Amniotic stem cell (primary cell): ENCODE results near the gene SORCS2.

ENCODE experiments used
- DNase-seq: peaks from one replicate; lab custom pipeline; 2025; lab: John Stamatoyannopoulos, UW

SORCS2 gene

DNA sequence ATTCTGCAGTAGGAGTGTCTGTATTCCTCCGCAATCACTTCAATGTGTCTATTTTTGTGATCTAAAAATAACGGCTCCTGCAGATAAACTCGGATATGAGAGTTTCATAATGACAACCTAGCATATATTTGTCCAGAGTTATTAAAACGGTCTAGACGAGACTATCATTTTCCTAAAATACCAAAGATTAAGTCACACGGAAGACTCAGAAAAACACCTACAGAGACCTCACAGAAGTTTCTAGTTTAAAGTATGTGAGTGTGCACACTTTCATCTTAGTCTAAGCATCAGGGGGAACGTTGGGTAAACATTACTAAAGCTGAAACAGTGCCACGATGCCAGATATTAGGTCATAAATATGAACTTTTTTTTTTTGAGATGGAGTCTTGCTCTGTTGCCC is 590.4 kb downstream of the SORCS2 start:
- no peak for DNase-seq

DNA sequence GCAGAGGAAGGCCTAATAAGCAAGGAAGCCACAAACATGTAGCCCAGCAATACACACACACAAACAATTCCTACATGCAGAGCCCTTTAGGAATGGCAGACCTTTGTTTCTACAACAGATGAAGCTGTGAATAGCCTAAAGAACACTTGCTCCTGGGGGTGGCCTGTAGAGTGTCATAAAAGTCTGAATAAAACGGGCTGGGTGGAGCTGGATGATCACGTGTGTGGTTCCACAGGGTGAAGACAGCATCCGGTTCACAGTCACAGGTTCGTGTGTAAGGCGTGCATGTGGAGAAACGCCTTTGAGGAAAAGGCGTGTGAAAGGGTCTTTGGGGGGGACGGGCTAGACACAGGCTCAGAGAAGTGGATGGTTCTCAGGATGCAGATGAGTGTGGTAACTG is 591.2 kb downstream of the SORCS2 start:
- no peak for DNase-seq

DNA sequence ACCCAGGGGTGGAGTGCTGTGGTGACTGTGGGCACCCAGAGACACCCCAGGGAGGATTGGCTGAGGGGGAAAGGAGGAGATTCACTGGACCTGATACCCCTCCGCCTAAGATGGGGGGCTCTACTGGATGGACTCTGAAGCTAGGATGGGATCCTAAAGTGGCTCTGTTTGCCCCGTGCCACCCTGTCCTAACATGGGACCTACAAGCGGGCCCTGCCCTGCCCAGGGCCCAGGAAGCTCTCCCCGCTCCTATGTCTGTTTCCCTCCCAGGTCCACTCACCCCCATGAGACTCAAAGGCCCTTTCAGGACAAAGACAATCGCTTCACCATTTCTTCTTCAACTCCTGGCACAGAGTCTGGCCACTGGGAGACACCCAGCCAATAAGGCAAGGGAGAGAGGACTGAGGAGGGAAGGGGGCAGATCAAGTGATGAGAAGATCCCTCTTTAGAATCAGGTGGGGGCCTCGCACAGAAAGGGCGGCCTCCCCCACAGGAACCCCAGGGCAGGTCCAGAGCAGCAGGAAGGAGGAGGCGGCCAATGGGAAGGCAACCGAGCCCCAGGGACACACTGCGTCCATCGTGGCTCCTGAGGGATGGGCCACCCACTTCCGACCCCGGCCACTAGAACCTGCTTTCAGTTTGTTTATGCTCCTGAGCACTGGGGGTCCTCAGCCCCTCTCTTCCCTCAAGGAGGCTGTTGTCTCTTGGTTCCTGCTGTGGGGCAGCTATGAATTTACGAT is 592.0 kb downstream of the SORCS2 start:
- DNase-seq: no peak

DNA sequence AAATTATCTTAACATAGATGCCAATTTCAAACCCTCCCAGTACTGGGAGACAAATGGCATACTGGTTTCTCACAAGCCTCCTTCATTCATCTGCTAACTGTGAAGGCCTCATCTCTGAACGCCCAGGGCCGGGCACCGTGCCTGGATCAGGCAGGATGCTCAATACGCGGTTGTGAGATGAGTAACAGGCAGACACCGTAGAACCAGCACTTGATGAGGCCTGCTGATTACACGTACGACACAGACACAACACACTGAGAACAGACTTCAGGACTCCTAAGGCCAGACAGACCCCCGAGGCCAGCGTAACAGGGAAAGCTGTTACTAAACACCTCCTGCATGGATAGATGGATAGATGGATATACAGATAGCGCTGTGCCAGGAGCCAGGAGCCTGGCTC is 592.7 kb downstream of the SORCS2 start:
- no peak for DNase-seq

DNA sequence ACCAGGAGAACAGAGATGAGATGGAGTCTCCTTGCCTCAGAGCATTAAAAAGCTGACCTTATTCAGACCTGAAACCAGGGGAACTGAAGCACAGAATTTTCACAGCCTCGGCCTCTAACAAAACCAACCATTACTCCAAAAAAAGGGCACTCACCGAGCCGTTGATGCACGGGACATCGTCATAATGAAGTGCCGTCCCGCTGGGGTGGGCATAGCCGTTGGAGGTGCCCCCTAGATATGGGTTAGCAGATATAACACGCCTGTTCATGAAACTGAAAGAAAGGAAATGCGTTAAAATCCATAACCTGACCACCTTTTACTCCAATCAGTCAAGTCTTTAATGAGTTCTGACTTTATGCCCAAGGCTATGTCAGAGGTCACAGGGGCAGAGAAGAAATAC is 593.7 kb downstream of the SORCS2 start:
- no peak for DNase-seq

DNA sequence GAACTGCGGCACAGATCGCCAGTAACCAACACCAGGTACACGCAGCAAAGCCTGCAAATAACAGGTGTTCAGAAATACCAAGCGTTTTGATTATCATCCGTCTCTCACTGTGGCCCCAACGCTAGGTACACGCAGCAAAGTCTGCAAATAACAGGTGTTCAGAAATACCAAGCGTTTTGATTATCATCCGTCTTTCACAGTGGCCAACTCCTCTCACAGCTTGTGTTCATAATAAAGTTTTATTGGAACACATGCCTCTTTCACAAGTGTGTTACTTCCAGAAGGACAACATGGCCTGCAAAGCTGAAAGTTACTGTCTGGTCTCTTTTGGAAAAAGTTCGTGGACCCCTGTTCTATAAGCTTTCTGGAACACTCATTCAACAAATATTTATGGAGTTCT is 594.2 kb downstream of the SORCS2 start:
- no peak for DNase-seq

DNA sequence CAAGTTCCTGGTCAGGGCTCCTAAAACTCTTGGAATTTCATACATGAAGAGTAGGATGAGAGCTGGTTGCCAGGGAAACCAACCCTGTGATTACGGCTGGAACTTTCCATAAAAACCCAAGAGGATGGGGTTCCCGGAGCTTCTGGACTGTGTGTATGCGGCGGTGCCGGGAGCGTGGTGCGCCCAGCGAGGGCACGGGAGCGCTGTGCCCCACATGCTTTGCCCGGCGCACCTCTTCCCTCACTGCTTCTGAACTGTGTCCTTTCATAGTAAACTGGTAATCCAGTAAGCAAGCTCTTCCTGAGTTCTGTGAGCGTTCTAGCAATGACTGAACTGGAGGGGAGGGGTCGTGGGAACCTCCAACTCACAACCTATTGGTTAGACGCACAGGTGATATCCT is 594.7 kb downstream of the SORCS2 start:
- DNase-seq: no peak

DNA sequence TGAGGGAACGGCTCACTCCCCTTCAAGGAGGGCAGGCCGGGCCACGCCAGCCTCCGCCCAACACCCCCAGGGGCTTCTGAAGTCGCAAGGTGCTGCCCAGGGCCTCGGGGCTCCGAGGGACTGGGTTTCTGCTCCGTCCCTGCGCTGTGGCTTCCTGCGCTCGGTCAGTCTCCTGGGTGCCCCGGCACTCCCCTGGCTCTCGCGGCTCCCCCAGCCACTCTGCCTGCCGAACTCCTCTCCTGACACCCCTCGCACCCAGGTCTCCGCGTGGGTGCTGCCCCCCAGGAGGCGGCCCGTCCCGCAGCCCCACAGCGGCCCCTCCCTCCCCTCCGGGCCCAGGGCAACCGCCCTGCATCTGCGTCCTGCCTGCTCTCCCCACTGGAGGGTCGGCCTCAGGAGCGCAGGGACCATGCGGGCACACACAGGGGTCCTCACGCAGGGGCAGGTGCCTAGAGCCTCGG is 595.4 kb downstream of the SORCS2 start:
- no peak for DNase-seq

DNA sequence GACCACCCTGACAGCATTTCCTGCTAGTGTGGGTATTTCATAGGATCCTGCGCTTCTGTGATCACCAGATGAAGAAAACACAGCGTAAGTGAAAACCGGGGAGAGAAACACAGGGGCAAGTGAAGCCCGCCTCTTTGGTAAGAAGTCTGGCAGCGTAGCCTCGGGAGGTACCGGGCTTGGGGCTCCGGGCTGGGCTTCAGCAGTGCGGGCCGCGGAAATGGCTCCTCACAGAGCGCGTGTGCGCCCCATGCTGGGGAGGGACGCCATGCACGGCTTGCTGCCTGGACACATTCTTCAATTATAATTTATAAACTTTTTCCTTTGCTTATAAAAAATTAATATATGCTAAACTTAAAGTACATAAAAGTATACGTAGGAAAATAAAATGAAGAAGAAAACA is 595.9 kb downstream of the SORCS2 start:
- no peak for DNase-seq

DNA sequence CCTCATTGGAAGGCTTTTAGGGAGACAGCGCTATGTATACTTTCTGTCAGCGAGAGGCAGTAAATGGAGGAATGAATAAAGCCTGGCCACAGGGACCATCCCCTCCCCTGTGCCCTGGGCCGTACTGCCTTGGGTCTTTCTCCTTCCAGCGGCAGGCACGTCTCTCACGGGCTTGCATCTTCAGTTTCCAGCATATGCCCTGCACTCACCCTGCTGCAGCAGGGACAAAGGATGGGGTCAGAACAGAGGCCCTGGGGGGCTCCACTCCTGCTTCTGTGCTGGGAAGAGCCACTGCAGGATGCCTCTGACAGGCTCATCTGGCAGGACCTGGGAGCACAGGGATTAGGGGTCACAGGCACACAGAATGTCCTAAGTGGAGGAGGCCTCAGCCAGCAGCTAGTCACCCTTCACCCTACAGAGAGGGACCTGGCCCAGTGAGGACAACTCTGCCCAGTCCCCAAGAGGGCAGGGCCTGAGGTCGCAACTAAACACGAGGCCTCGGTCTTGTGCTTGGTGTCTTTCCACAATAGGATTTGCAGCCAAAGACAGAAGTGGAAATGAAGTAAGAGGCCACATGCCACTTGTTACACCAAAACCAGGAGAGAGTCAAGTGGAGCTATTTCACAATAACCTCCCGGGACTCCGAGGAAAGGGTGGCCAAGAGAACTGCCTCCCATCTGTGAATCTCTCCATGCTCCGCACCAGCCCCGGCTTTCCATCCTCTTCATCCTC is 596.5 kb downstream of the SORCS2 start:
- no peak for DNase-seq

DNA sequence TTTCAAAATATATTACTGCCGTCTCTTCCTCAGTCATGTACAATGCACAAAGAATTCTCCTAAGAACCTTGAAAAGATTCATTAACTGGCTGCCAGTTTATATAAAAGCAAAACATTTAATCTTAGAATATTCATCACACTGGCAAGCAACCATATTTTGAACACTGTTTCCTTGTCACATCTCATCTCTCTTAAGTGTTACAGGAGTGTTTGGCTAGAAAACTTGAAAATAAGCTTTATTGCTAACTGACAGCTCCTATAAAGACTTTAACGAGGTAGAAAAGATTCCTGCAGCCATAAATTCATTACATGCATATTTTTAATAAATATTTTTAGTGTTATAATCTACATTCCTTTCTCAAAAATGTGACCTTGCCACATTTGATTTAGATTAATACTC is 597.7 kb downstream of the SORCS2 start:
- DNase-seq: no peak

DNA sequence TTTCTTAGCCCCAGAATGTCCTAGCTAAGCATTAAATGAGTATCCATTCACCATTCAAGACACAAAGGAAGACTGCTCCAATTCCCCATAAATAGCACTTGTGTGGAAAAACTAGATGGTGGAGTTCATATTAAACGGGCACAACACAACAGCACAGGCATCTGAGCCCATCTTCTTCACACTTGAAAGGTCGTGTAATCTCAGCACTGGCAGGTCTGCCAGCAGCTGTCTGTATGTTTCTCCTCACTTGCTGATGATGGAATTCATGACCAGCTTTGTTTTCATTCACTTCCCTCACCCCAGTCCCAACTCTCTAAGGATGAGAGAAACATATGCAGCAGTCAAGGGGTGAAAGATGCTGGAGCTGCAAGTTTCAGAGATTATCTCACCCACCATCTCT is 598.7 kb downstream of the SORCS2 start:
- DNase-seq: no peak
